Lung (tissue), 12 donors: Measurements from ENCODE around the gene FAM240B. TPM values are rescaled to one million over a fixed set of nuclear protein-coding genes. Genes with fewer than 3 reads are reported as not detected.

ENCODE experiments used
- ATAC-seq: fragments of 200-7000 bp; cut with Tn5 transposase; one replicate; pipeline ENCODE4 v1.9.1; 2020; ENCODE audit warnings: moderate number of reproducible peaks; ENCODE audit not compliant: insufficient read depth, low FRiP score
- DNase-seq, 3 donors: peaks; one replicate each; pipeline ENCODE4 v3.0.0-alpha.2; 2013 to 2017
- H3K27ac ChIP-seq, 2 donors: one replicate each; pipeline ENCODE4 v1.5.1; 2013; ENCODE audit warnings: mild to moderate bottlenecking in 2 of 2, moderate library complexity in 2 of 2, control low read depth in 1 of 2, inconsistent platforms in 1 of 2, low read depth in 1 of 2, low read length in 1 of 2
- H3K27me3 ChIP-seq, 3 donors: one replicate each; pipeline ENCODE4 v1.5.1; 2013; ENCODE audit warnings: low read length in 2 of 3; ENCODE audit not compliant: control insufficient read depth in 3 of 3, insufficient read depth in 3 of 3
- H3K36me3 ChIP-seq, 4 donors: one replicate each; pipeline ENCODE4 v1.5.1; 2013; ENCODE audit warnings: low read length in 4 of 4, mild to moderate bottlenecking in 1 of 4, moderate library complexity in 1 of 4; ENCODE audit not compliant: control insufficient read depth in 4 of 4, insufficient read depth in 4 of 4
- H3K4me1 ChIP-seq, 5 donors: one replicate each; pipeline ENCODE4 v1.5.1; 2013; ENCODE audit warnings: low read length in 5 of 5, mild to moderate bottlenecking in 2 of 5, moderate library complexity in 1 of 5; ENCODE audit not compliant: control insufficient read depth in 5 of 5, insufficient read depth in 5 of 5
- H3K4me3 ChIP-seq: one replicate; pipeline ENCODE4 v1.5.1; 2013; ENCODE audit warnings: mild to moderate bottlenecking, control low read depth, moderate library complexity
- H3K9ac ChIP-seq, 2 donors: one replicate each; pipeline ENCODE4 v1.5.1; 2013; ENCODE audit warnings: low read length in 2 of 2, control low read depth in 1 of 2; ENCODE audit not compliant: insufficient read depth in 1 of 2
- H3K9me3 ChIP-seq, 4 donors: one replicate each; pipeline ENCODE4 v1.5.1; 2013; ENCODE audit warnings: low read length in 3 of 4, mild to moderate bottlenecking in 1 of 4, moderate library complexity in 1 of 4; ENCODE audit not compliant: control insufficient read depth in 4 of 4, insufficient read depth in 3 of 4
- WGBS, 2 donors: extraction: QIAGEN DNeasy Blood & Tissue Kit; methylation state at CpG; one replicate each; pipeline ENCODE4 v1.1.7; 2013; 5-methylcytosine and 5-hydroxymethylcytosine counted together
- polyA plus RNA-seq, 2 donors: library from polyadenylated mRNA; stranded (reverse); fragments of 200-250 nt; gene quantifications; one replicate each; pipeline ENCODE4 v1.2.1, GENCODE V29; 2013
- total RNA-seq, 2 donors: library from RNA; depleted of rRNA in 1 of 2; stranded (reverse); fragments of >200 nt in 1 of 2; gene quantifications; one replicate each; pipeline ENCODE4 v1.2.1, GENCODE V29; 2014 to 2021
- TF ChIP-seq, protein P1 (sequence below): IDR thresholded peaks from 2 replicates; pipeline ENCODE4 v1.5.1; 2012; ENCODE audit warnings: mild to moderate bottlenecking; ENCODE audit errors: control extremely low read depth, extremely low read depth
- donor health status: control.
- donor health status: control.
- donor health status: Bipolar disorder and iron deficiency.
- donor health status: healthy.
- donor health status: DM: yes; HTN: yes; CAD: no.

Gene FAM240B
- total and polyA plus RNA-seq, 4 donors, result not detected

GRCh38 chr9:38662763-38663593, 57.0 kb downstream of the FAM240B start:
- TF ChIP-seq, protein P1, sequence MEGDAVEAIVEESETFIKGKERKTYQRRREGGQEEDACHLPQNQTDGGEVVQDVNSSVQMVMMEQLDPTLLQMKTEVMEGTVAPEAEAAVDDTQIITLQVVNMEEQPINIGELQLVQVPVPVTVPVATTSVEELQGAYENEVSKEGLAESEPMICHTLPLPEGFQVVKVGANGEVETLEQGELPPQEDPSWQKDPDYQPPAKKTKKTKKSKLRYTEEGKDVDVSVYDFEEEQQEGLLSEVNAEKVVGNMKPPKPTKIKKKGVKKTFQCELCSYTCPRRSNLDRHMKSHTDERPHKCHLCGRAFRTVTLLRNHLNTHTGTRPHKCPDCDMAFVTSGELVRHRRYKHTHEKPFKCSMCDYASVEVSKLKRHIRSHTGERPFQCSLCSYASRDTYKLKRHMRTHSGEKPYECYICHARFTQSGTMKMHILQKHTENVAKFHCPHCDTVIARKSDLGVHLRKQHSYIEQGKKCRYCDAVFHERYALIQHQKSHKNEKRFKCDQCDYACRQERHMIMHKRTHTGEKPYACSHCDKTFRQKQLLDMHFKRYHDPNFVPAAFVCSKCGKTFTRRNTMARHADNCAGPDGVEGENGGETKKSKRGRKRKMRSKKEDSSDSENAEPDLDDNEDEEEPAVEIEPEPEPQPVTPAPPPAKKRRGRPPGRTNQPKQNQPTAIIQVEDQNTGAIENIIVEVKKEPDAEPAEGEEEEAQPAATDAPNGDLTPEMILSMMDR, result no peak

DNA sequence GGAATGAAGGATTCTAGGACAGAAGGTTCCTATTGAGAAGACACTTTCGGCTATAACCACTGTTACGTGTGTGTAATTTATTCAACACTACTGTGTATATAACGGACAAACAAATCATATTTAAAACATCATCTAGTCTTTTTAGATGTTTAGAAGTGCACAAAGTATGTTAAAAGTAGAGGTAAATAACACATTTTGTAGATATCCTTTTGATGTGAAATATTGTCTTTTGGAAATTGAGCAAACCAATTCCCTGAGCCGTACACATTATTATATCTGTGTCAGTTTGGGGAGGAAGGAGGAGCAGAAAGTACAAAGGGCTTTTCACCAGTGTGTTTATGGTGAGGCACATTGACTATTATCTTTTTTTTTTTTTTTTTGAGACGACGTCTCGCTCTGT, 60.4 kb downstream of the FAM240B start:
- Histone ChIP-seq H3K9me3 (no peaks in the 10 kb centered on the region), H3K4me1 (no peaks in the 10 kb centered on the region)

More at GRCh38 chr9:38662763-38663593, 57.0 kb downstream of the FAM240B start:
- Histone ChIP-seq H3K36me3 (no peaks in the 10 kb centered on the region), H3K4me1 (no peaks in the 10 kb centered on the region), H3K27me3 (peaks cover 0 to 6% (median 0%) of the 10 kb centered on the region in 3 donors), H3K9ac (no peak overlapping the region), H3K9me3 (no peaks in the 10 kb centered on the region), H3K4me3 (no peak overlapping the region), H3K27ac (no peak overlapping the region)
- no peak for ATAC-seq
- 63 to 66% methylated on average over 8 of the region's 8 CpGs for WGBS, 2 donors
- DNase-seq, result peak in 1 of 3 donors; percentile 16

GRCh38 chr9:38656896-38657295, 63.0 kb downstream of the FAM240B start:
- H3K27me3 ChIP-seq, result peaks cover 0 to 6% (median 5%) of the 10 kb centered on the region in 3 donors
- H3K4me1 ChIP-seq, result no peaks in the 10 kb centered on the region
- no peaks in the 10 kb centered on the region for H3K9me3 ChIP-seq
- TF ChIP-seq, protein P1, result no peak
- 34 to 87% methylated on average over 5 of the region's 5 CpGs for WGBS, 2 donors
- H3K36me3 ChIP-seq, result no peaks in the 10 kb centered on the region
- H3K9ac ChIP-seq, result no peak overlapping the region
- no peak overlapping the region for H3K4me3 ChIP-seq
- no peak overlapping the region for H3K27ac ChIP-seq
- no peak for DNase-seq
- ATAC-seq, result no peak

More for the DNA sequence above, 60.4 kb downstream of the FAM240B start:
- DNase-seq (no peak), ATAC-seq (no peak)
- TF ChIP-seq, protein P1, result no peak
- Histone ChIP-seq H3K27me3 (peaks cover 0 to 6% (median 5%) of the 10 kb centered on the region in 3 donors), H3K4me3 (no peak overlapping the region), H3K36me3 (no peaks in the 10 kb centered on the region), H3K9ac (no peak overlapping the region), H3K27ac (no peak overlapping the region)
- WGBS, 2 donors, result 90 to 93% methylated on average over 6 to 7 of the region's 7 CpGs
